Choroid plexus epithelial cell (primary cell): ENCODE results near the gene LRRC34.

Experiments
- DNase-seq: peaks from one replicate; pipeline ENCODE4 v3.0.0-alpha.2; 2010; ENCODE audit warnings: low read depth
- H3K4me3 ChIP-seq: 2 replicates; pipeline ENCODE4 v1.5.1; 2011; ENCODE audit warnings: low read depth, mild to moderate bottlenecking, control low read depth, low read length, moderate library complexity
- CTCF ChIP-seq: conservative IDR thresholded peaks from 2 replicates; pipeline ENCODE4 v1.5.1; 2011; ENCODE audit warnings: low read depth, mild to moderate bottlenecking, control low read depth, inconsistent platforms, low read length, moderate library complexity

Gene LRRC34

GRCh38 chr3:169781209-169781855 lies 31.4 kb downstream of the LRRC34 start:
- no peak for TF ChIP-seq CTCF
- no peak for DNase-seq
- no peak overlapping the region for H3K4me3 ChIP-seq

- no peak for TF ChIP-seq CTCF
- H3K4me3 ChIP-seq = no peak overlapping the region
- no peak for DNase-seq
These were observed 32.0 kb downstream of the LRRC34 start for GRCh38 chr3:169780742-169781141.

GRCh38 chr3:169777822-169778221 lies 34.9 kb downstream of the LRRC34 start:
- DNase-seq = no peak
- no peak for TF ChIP-seq CTCF
- no peak overlapping the region for H3K4me3 ChIP-seq

GRCh38 chr3:169774186-169774585 lies 38.5 kb downstream of the LRRC34 start:
- H3K4me3 ChIP-seq = peak overlapping the region; percentile 81
- TF ChIP-seq CTCF = no peak

GRCh38 chr3:169772897-169773816 lies 39.5 kb downstream of the LRRC34 start, which contains the start of gene MYNN:
Gene MYNN, plus strand, starts transcription at chr3:169773396. Its CDS starts 900 bp downstream, at chr3:169774296.
- DNase-seq = peak; percentile 91
- no peak for TF ChIP-seq CTCF
- H3K4me3 ChIP-seq = peak within 1 kb of the TSS; percentile 81

More at GRCh38 chr3:169774186-169774585, 38.5 kb downstream of the LRRC34 start:
- DNase-seq = no peak

- no peak for TF ChIP-seq CTCF
- peak; percentile 85 for DNase-seq
- H3K4me3 ChIP-seq = peak overlapping the region; percentile 81
These were observed 40.3 kb downstream of the LRRC34 start for GRCh38 chr3:169772305-169772896.
